Measurements from ENCODE around the gene MYEOV.

DNA sequence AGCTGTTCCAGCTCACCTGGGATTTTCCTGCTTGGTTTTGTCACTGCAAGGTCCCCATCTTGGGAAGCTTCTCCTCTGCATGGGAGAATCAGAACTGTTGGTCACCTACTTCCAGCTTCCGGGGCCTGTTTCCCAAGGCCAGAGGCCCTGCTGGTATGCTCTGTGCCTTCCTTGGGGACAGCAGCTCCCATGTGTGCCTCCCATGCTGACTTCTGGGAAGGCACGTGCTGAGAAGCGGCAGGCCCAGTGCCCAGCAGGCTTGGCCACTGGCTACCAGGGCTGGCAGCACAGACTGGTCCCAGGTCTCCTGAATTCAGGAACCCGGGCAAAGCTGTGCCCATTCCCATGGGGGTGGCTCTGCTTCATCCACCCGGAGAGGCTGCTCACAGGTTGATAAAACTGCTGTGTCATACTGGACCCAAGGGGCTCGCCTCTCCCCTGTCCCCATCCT, 33.8 kb downstream of the MYEOV start:
- TF ChIP-seq, protein P1, sequence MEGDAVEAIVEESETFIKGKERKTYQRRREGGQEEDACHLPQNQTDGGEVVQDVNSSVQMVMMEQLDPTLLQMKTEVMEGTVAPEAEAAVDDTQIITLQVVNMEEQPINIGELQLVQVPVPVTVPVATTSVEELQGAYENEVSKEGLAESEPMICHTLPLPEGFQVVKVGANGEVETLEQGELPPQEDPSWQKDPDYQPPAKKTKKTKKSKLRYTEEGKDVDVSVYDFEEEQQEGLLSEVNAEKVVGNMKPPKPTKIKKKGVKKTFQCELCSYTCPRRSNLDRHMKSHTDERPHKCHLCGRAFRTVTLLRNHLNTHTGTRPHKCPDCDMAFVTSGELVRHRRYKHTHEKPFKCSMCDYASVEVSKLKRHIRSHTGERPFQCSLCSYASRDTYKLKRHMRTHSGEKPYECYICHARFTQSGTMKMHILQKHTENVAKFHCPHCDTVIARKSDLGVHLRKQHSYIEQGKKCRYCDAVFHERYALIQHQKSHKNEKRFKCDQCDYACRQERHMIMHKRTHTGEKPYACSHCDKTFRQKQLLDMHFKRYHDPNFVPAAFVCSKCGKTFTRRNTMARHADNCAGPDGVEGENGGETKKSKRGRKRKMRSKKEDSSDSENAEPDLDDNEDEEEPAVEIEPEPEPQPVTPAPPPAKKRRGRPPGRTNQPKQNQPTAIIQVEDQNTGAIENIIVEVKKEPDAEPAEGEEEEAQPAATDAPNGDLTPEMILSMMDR (IDR thresholded peaks at IDR 0.05) = no peak
- TF ChIP-seq EP300 (IDR thresholded peaks at IDR 0.05) (no peak), POLR2A (IDR thresholded peaks at IDR 0.05) (no peak)
